HG02870 (cell line): ENCODE results near the gene HSPA1A.
"Not testable (repeated sequence)": the region's sequence is repeated elsewhere in the genome, so short reads cannot be mapped to it uniquely, and the experiment has no call there.

Source experiments
- ATAC-seq: cut with Tn5 transposase; IDR thresholded peaks from one replicate; pipeline ENCODE4 v1.9.1; 2021; ENCODE audit warnings: mild to moderate bottlenecking, moderate library complexity; ENCODE audit not compliant: unreplicated experiment

Gene HSPA1A

GRCh38 chr6:31831350-31832215, 16.2 kb downstream of the HSPA1A start:
- no peak for ATAC-seq

- ATAC-seq = no peak
Observed at GRCh38 chr6:31834367-31835250, 19.3 kb downstream of the HSPA1A start.

GRCh38 chr6:31836047-31836473, 20.7 kb downstream of the HSPA1A start:
- no peak for ATAC-seq

GRCh38 chr6:31836474-31837368, 21.4 kb downstream of the HSPA1A start:
- no peak for ATAC-seq

- no peak for ATAC-seq
Observed at GRCh38 chr6:31837369-31838113, 22.2 kb downstream of the HSPA1A start.

- ATAC-seq = not testable (repeated sequence)
Observed at GRCh38 chr6:31838114-31838553, 22.8 kb downstream of the HSPA1A start.

- no peak for ATAC-seq
Observed at GRCh38 chr6:31838968-31839367, 23.6 kb downstream of the HSPA1A start.

- not testable (repeated sequence) for ATAC-seq
Observed at GRCh38 chr6:31839779-31840126, 24.4 kb downstream of the HSPA1A start.

GRCh38 chr6:31842053-31842452, 26.7 kb downstream of the HSPA1A start:
- ATAC-seq = no peak

- ATAC-seq = no peak
Observed at GRCh38 chr6:31844507-31844906, 29.2 kb downstream of the HSPA1A start.

GRCh38 chr6:31847276-31847978, 32.1 kb downstream of the HSPA1A start:
- no peak for ATAC-seq

GRCh38 chr6:31850765-31851484, 35.6 kb downstream of the HSPA1A start:
- ATAC-seq = no peak

GRCh38 chr6:31851485-31851832, 36.1 kb downstream of the HSPA1A start:
- ATAC-seq = no peak

GRCh38 chr6:31851980-31852718, 36.8 kb downstream of the HSPA1A start:
- ATAC-seq = not testable (repeated sequence)

GRCh38 chr6:31857774-31858173, 42.4 kb downstream of the HSPA1A start:
- not testable (repeated sequence) for ATAC-seq

- ATAC-seq = no peak
Observed at GRCh38 chr6:31858707-31859106, 43.4 kb downstream of the HSPA1A start.

- ATAC-seq = no peak
Observed at GRCh38 chr6:31859923-31860322, 44.6 kb downstream of the HSPA1A start.

GRCh38 chr6:31860349-31860748, 45.0 kb downstream of the HSPA1A start:
- ATAC-seq = no peak
